Measurements from ENCODE around the gene CELA2A. TPM values are rescaled to one million over a fixed set of nuclear protein-coding genes. Genes with fewer than 3 reads are reported as not detected.

Gene CELA2A
- total RNA-seq: not detected

- ATAC-seq (replicated peaks): no peak
- no peak within 1 kb of the TSS for H3K27ac Mint-ChIP-seq
- H3K27me3 Mint-ChIP-seq: peaks cover 5% of the 10 kb centered on the region
- H3K9me3 Mint-ChIP-seq: no peaks in the 10 kb centered on the region
- no peaks in the 10 kb centered on the region for H3K36me3 Mint-ChIP-seq (ENCODE audit: low read depth)
- no peak within 1 kb of the TSS for H3K4me3 Mint-ChIP-seq
- no peaks in the 10 kb centered on the region for H3K4me1 Mint-ChIP-seq
These were observed at the start of gene CELA2A for GRCh38 chr1:15456313-15456954. Gene CELA2A (plus strand): TSS chr1:15456732. CDS start chr1:15456754, 22 bp downstream.

GRCh38 chr1:15407580-15407979 is 49.0 kb upstream of the CELA2A start:
- no peak overlapping the region for H3K4me3 Mint-ChIP-seq
- peaks cover 17% of the 10 kb centered on the region for H3K36me3 Mint-ChIP-seq (ENCODE audit: low read depth)
- no peak for ATAC-seq (replicated peaks)
- no peak overlapping the region for H3K27ac Mint-ChIP-seq
- H3K4me1 Mint-ChIP-seq: peaks cover 13% of the 10 kb centered on the region
- H3K9me3 Mint-ChIP-seq: no peaks in the 10 kb centered on the region
- no peaks in the 10 kb centered on the region for H3K27me3 Mint-ChIP-seq

GRCh38 chr1:15408890-15409387 is 47.6 kb upstream of the CELA2A start:
- peak overlapping the region; percentile 73 for H3K27ac Mint-ChIP-seq
- no peaks in the 10 kb centered on the region for H3K9me3 Mint-ChIP-seq
- ATAC-seq (replicated peaks): no peak
- H3K4me3 Mint-ChIP-seq: peak overlapping the region; percentile 95
- H3K27me3 Mint-ChIP-seq: no peaks in the 10 kb centered on the region
- H3K4me1 Mint-ChIP-seq: peaks cover 15% of the 10 kb centered on the region
- H3K36me3 Mint-ChIP-seq (ENCODE audit: low read depth): peaks cover 17% of the 10 kb centered on the region

GRCh38 chr1:15409388-15410222 is 46.9 kb upstream of the CELA2A start, which contains the start of gene EFHD2:
Gene EFHD2 (plus strand): TSS chr1:15409888. CDS start chr1:15409972, 84 bp downstream.
- ATAC-seq (replicated peaks): peak; percentile 85
- H3K4me1 Mint-ChIP-seq: peaks cover 19% of the 10 kb centered on the region

GRCh38 chr1:15410223-15410883 is 46.2 kb upstream of the CELA2A start:
- H3K4me1 Mint-ChIP-seq: peaks cover 19% of the 10 kb centered on the region
- peak overlapping the region; percentile 89 for H3K27ac Mint-ChIP-seq
- no peak for ATAC-seq (replicated peaks)
- peaks cover 29% of the 10 kb centered on the region for H3K36me3 Mint-ChIP-seq (ENCODE audit: low read depth)
- peak overlapping the region; percentile 95 for H3K4me3 Mint-ChIP-seq
- no peaks in the 10 kb centered on the region for H3K27me3 Mint-ChIP-seq
- H3K9me3 Mint-ChIP-seq: no peaks in the 10 kb centered on the region

More at GRCh38 chr1:15409388-15410222, 46.9 kb upstream of the CELA2A start, which contains the start of gene EFHD2:
- Mint-ChIP-seq H3K4me3 (peak within 1 kb of the TSS; percentile 95), H3K27ac (peak within 1 kb of the TSS; percentile 89), H3K9me3 (no peaks in the 10 kb centered on the region), H3K27me3 (no peaks in the 10 kb centered on the region), H3K36me3 (ENCODE audit: low read depth) (peaks cover 24% of the 10 kb centered on the region)

- peak overlapping the region; percentile 95 for H3K4me3 Mint-ChIP-seq
- H3K27me3 Mint-ChIP-seq: no peaks in the 10 kb centered on the region
- H3K36me3 Mint-ChIP-seq (ENCODE audit: low read depth): peaks cover 33% of the 10 kb centered on the region
- no peak for ATAC-seq (replicated peaks)
- peaks cover 23% of the 10 kb centered on the region for H3K4me1 Mint-ChIP-seq
- H3K9me3 Mint-ChIP-seq: no peaks in the 10 kb centered on the region
- H3K27ac Mint-ChIP-seq: peak overlapping the region; percentile 89
These were observed 45.7 kb upstream of the CELA2A start for GRCh38 chr1:15410884-15411245.

- Mint-ChIP-seq H3K36me3 (ENCODE audit: low read depth) (peaks cover 38% of the 10 kb centered on the region), H3K27me3 (no peaks in the 10 kb centered on the region), H3K27ac (peak overlapping the region; percentile 89), H3K4me1 (peaks cover 31% of the 10 kb centered on the region), H3K9me3 (no peaks in the 10 kb centered on the region), H3K4me3 (peak overlapping the region; percentile 95)
- peak; percentile 45 for ATAC-seq (replicated peaks)
These were observed 44.9 kb upstream of the CELA2A start for GRCh38 chr1:15411593-15412137.

GRCh38 chr1:15412175-15412800 is 44.2 kb upstream of the CELA2A start:
- H3K9me3 Mint-ChIP-seq: no peaks in the 10 kb centered on the region
- peak; percentile 79 for ATAC-seq (replicated peaks)
- peak overlapping the region; percentile 95 for H3K4me3 Mint-ChIP-seq
- no peaks in the 10 kb centered on the region for H3K27me3 Mint-ChIP-seq
- peak overlapping the region; percentile 89 for H3K27ac Mint-ChIP-seq
- peaks cover 36% of the 10 kb centered on the region for H3K4me1 Mint-ChIP-seq
- peaks cover 39% of the 10 kb centered on the region for H3K36me3 Mint-ChIP-seq (ENCODE audit: low read depth)

GRCh38 chr1:15412843-15413242 is 43.7 kb upstream of the CELA2A start:
- H3K27ac Mint-ChIP-seq: peak overlapping the region; percentile 89
- no peak for ATAC-seq (replicated peaks)
- no peaks in the 10 kb centered on the region for H3K9me3 Mint-ChIP-seq
- peak overlapping the region; percentile 95 for H3K4me3 Mint-ChIP-seq
- no peaks in the 10 kb centered on the region for H3K27me3 Mint-ChIP-seq
- H3K36me3 Mint-ChIP-seq (ENCODE audit: low read depth): peaks cover 39% of the 10 kb centered on the region
- H3K4me1 Mint-ChIP-seq: peaks cover 41% of the 10 kb centered on the region

GRCh38 chr1:15413563-15414444 is 42.7 kb upstream of the CELA2A start:
- peaks cover 42% of the 10 kb centered on the region for H3K36me3 Mint-ChIP-seq (ENCODE audit: low read depth)
- no peak for ATAC-seq (replicated peaks)
- no peaks in the 10 kb centered on the region for H3K27me3 Mint-ChIP-seq
- H3K9me3 Mint-ChIP-seq: no peaks in the 10 kb centered on the region
- H3K4me1 Mint-ChIP-seq: peaks cover 41% of the 10 kb centered on the region
- H3K4me3 Mint-ChIP-seq: no peak overlapping the region
- H3K27ac Mint-ChIP-seq: peak overlapping the region; percentile 79

- Mint-ChIP-seq H3K4me3 (peak overlapping the region; percentile 80), H3K4me1 (peaks cover 41% of the 10 kb centered on the region), H3K36me3 (ENCODE audit: low read depth) (peaks cover 44% of the 10 kb centered on the region), H3K27ac (peak overlapping the region; percentile 79), H3K9me3 (no peaks in the 10 kb centered on the region), H3K27me3 (no peaks in the 10 kb centered on the region)
- ATAC-seq (replicated peaks): no peak
These were observed 42.0 kb upstream of the CELA2A start for GRCh38 chr1:15414445-15414983.

GRCh38 chr1:15417059-15417934 is 39.2 kb upstream of the CELA2A start:
- peak overlapping the region; percentile 80 for H3K4me3 Mint-ChIP-seq
- ATAC-seq (replicated peaks): peak; percentile 69
- no peaks in the 10 kb centered on the region for H3K9me3 Mint-ChIP-seq
- H3K27me3 Mint-ChIP-seq: no peaks in the 10 kb centered on the region
- H3K36me3 Mint-ChIP-seq (ENCODE audit: low read depth): peaks cover 43% of the 10 kb centered on the region
- peaks cover 31% of the 10 kb centered on the region for H3K4me1 Mint-ChIP-seq
- H3K27ac Mint-ChIP-seq: peak overlapping the region; percentile 44

All from activated T-helper 17 cell treated with anti-CD3 and anti-CD28 coated beads, Interleukin-2, amount 50 U/mL, for 72 hours (primary cell).